HG03060 (cell line): ENCODE results near the gene NOL8.
A peak's percentile ranks its signal among the peaks of the same experiment; 100 is the strongest.

Experiments used
- ATAC-seq: cut with Tn5 transposase; IDR thresholded peaks from one replicate; pipeline ENCODE4 v1.9.1; 2021; ENCODE audit warnings: low read depth, moderate number of reproducible peaks; ENCODE audit not compliant: unreplicated experiment

Gene NOL8

GRCh38 chr9:92312887-92313623, 12.1 kb downstream of the NOL8 start:
- no peak for ATAC-seq

GRCh38 chr9:92310562-92310961, 14.6 kb downstream of the NOL8 start:
- ATAC-seq: no peak

GRCh38 chr9:92308893-92309292, 16.3 kb downstream of the NOL8 start:
- ATAC-seq: no peak

GRCh38 chr9:92300936-92301335, 24.2 kb downstream of the NOL8 start:
- no peak for ATAC-seq

- ATAC-seq: no peak
These were observed 26.0 kb downstream of the NOL8 start for GRCh38 chr9:92299116-92299515.

GRCh38 chr9:92298036-92298435, 27.1 kb downstream of the NOL8 start:
- ATAC-seq: no peak

GRCh38 chr9:92297611-92298010, 27.5 kb downstream of the NOL8 start:
- ATAC-seq: no peak

GRCh38 chr9:92295827-92296258, 29.3 kb downstream of the NOL8 start:
- no peak for ATAC-seq

- no peak for ATAC-seq
These were observed 29.8 kb downstream of the NOL8 start for GRCh38 chr9:92295240-92295790.

GRCh38 chr9:92294297-92294676, 30.9 kb downstream of the NOL8 start:
- no peak for ATAC-seq

- peak; percentile 86 for ATAC-seq
These were observed 31.5 kb downstream of the NOL8 start, which contains the start of gene IARS1 for GRCh38 chr9:92293452-92294296. Gene IARS1, minus strand, starts transcription at chr9:92293697. Its CDS starts 4,278 bp downstream, at chr9:92289419.

GRCh38 chr9:92293075-92293354, 32.1 kb downstream of the NOL8 start:
- ATAC-seq: no peak

GRCh38 chr9:92292338-92293074, 32.6 kb downstream of the NOL8 start:
- ATAC-seq: no peak

- ATAC-seq: no peak
These were observed 33.6 kb downstream of the NOL8 start for GRCh38 chr9:92291577-92291976.

GRCh38 chr9:92290785-92291429, 34.2 kb downstream of the NOL8 start:
- no peak for ATAC-seq

- no peak for ATAC-seq
These were observed 35.3 kb downstream of the NOL8 start for GRCh38 chr9:92289708-92290390.

- ATAC-seq: no peak
These were observed 45.8 kb downstream of the NOL8 start for GRCh38 chr9:92279302-92279701.

GRCh38 chr9:92278110-92278509, 47.0 kb downstream of the NOL8 start:
- no peak for ATAC-seq

GRCh38 chr9:92276331-92277032, 48.7 kb downstream of the NOL8 start:
- ATAC-seq: no peak
